NCI-H2227 (cell line): ENCODE measurements around the gene OR5H6.
"Not testable (repeated sequence)": the region's sequence is repeated elsewhere in the genome, so short reads cannot be mapped to it uniquely, and the experiment has no call there.

Experiments
- DNase-seq: peaks from one replicate; lab custom pipeline; 2025; ENCODE audit not compliant: unreplicated experiment; lab: John Stamatoyannopoulos, UW

The OR5H6 gene

DNA sequence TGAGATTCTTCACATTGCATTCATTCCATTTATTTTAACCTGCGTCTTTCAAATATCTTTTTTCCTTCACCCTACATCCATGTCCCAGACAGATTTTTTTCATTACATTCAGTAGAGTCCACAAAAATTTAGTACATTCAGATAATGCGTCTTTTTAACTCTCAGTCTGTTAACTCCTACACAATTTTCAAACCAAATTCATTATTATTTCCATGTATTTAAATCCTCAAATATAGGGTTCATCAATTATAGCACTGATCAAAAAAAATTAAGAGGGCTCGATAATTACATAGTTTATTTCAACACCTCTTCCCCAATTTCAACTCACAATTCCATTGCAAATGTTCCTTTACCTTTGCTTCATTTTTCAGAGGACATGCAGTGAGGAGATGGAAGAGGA is at the start of gene OR5H6:
TSS of gene OR5H6 (plus strand) at position 301 of the 400 bp plus-strand sequence. CDS start at position 390, 89 bp downstream.
- DNase-seq: no peak

DNA sequence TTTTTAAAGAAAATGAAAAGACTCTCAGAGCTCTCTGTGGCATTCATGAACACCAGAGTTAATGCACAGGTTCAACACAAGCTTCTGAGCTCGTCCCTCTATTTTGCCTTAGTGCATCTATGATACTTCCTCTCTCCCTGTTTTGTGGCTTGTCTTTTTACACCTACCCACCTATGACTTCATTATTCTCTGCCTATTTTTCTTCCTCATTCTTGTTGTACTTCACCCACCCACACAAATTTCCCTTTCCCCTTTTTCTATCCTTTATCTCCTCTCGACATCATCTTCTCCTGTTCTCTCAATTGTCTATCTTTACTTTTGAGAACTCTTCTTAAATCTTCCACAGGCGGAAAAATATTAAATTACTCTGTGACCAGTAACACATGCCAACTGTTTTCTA is 49.0 kb upstream of the OR5H6 start:
- no peak for DNase-seq

DNA sequence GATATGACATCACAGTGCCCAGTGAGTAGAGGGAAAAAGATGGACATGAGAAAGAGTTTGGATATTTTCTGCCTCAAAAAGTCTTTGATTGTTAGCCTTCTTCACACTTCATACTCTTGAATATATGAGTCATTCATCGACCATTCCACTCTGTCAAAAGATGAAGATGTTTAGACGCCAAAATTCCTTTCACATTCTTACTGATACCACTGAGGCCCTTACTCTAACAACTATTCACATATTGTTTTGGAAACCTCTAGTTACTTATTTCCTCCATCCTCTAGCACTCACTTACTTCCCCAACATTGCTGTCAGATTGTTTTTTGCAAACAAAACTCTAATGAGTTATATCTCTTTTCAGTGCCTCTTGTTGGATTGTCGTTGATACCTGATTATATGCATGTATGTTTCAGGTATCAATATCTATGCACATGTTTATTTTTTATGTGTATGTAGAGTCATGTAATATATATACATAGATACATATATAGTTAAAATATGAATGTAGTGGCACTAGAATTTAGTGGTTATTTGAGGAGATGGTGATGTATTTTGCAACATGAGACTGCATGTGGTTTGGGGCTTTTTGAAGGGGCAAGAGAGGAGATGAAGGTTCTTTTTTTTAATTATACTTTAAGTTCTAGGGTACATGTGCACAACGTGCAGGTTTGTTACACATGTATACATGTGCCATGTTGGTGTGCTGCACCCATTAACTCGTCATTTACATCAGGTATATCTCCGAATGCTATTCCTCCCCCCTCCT is 40.0 kb upstream of the OR5H6 start:
- no peak for DNase-seq

DNA sequence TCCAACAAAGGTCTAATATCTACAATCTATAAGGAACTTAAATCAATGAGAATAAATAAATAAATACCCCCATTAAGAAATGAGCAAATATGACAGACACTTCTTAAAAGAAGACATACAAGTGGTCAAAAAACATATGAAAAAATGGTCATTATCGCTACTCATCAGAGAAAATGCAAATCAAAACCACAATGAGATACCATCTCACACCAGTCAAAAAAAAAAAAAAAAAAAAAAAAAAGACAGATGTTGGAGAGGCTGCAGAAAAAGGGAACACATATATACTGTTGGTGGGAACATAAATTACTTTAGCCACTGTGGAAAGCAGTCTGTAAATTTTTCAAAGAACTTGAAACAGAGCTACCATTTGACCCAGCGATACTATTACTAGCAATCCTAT is 31.6 kb upstream of the OR5H6 start:
- DNase-seq: no peak

DNA sequence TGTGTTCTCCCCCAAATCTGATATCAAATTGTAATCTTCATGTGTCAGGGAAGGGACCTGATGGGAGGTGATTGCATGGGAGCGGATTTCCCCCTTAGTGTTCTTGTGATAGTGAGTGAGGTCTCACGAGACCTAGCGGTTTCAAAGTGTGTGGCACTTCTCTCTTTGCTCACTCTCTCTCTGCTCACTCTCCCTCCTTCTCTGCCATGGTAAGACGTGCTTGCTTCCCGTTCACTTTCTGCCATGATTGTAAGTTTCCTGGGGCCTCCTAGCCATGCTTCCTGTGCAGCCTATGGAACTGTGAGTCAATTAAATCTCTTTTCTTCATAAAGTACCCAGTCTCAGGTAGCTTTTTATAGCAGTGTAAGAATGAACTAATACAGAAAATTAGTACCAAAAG is 30.6 kb upstream of the OR5H6 start:
- no peak for DNase-seq

DNA sequence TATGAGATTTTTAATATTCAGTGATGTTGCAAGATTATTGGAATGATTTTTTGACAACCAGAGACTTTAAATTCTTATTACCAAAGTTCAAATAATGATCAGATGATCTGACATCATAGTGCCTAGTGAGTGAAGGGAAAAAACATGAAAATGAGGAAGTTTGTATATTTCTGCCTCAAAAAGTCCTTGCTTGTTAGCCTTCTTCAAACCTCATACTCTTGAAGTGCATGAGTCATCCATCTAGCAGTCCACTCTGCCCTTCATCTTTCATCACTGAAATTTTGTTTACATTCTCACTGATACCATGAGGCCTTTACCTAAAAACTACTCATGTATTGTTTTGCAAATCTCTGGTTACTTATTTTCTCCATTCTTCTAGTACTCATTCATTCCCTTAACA is 23.9 kb upstream of the OR5H6 start:
- DNase-seq: no peak

DNA sequence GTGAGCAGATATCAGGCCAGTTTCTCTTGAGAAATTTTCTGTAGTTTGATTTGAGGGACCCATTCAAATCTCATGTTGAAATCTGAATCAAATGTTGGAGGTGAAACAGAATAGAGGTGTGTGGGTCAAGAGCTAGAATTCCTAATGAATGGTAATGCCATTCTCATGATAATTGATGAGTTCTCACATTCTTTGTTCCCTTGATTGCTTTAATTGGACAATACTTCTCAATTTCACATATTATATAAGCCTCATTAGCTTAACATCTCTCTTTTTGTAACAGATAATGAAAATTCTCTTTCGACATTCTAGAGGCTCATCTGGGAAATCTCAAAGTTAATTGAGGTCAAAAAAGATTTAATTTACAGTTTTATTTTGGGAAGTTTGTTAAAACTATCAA is 21.9 kb upstream of the OR5H6 start:
- no peak for DNase-seq

DNA sequence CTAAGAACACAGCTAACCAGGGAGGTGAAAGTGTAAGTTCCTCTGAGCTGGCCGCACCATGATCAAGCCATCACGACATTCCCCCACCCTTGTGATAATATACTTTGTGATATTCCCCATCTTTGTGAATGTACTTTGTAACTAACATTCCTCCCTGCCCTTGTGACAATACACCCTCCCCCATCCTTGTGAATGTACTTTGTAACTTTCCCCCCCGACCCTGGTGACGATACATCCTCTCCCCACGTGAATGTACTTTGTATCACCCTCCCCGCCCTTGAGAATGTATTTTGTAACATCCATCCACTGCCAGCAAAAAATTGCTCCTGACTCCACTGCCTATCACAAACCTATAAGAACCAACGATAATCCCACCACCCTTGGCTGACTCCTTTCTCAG is 20.2 kb upstream of the OR5H6 start:
- no peak for DNase-seq

DNA sequence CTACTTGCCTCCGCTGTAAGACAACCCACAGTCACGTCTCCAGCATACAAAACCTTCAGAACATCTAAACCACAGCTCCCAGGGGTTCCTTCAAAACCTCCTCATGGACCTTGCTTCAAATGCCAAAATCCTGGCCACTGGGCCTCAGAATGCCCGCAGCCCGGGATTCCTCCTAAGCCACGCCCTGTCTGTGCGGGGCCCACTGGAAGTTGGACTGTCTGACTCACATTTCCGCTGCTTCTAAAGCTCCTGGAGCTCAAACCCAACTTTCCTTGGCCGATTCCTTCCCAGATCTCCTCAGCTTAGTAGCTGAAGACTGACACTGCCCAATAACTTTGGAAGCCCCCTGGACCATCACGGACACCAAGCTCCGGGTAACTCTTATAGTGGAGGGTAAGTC is 17.9 kb upstream of the OR5H6 start:
- DNase-seq: no peak

DNA sequence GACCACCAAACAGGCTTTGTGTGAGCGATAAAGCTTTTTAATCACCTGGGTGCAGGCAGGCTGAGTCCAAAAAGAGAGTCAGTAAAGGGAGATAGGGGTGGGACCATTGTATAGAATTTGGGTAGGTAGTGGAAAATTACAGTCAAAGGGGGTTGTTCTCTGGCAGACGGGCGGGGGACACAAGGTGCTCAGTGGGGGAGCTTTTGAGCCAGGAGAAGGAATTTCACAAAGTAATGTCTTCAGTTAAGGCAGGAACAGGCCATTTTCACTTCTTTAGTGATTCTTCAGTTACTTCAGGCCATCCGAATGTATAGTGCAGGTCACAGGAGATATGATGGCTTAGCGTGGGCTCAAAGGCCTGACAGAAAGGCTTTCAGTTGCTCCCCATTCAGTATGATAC is 8.0 kb upstream of the OR5H6 start:
- not testable (repeated sequence) for DNase-seq

DNA sequence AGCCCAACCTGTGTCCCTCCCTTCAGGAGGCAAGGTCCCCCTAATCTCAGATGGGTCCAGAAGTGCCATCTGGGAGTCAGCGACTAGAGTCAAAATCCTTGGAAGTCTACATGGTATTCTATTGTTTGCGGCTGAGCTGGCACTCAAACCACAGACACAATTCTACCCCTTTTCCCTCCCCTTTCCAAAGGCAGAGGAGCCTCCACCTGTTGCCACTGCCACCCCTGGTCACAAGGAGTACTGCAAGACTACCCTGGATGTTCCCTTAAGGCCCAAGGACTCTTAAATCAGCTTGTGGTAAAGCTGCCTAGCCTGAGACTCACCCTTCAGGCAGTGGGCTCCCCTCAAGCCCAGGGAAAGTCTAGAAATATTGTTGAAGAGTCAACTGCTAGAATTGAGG is 4.3 kb upstream of the OR5H6 start:
- DNase-seq: no peak

DNA sequence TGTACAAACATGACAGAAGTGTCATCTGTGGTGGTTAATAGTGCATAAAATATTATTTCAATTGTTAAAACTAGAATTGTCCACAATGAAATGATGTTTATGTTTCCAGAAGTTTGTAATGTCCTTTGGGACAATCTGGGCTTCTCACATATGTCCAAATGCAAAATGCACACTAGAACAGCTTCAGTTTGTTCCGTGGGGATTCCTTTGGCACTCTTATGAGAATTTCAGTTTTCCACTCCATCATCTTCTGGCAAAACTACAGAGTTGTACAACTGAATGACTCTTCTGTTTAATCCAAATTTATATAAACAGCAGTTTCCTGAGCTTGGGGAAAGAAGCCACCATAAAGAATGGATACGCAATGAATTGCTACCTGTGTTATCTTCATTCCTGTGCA is 2.0 kb upstream of the OR5H6 start:
- no peak for DNase-seq

DNA sequence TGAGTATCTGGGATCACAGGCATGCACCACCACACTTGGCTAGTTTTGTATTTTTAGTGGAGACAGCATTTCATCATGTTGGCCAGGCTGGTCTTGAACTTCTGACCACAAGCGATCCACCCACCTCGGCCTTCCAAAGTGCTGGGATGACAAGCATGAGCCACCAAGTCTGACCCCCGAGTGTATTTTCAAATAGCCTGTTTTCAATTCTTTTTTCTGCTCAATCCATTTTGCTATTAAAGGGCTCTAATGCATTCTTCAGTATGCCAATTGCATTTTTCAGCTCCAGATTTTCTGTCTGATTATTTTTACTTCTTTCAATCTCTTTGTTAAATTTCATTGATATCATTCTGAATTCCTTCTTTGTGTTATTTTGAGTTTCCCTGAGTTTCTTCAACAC is 5.8 kb downstream of the OR5H6 start:
- DNase-seq: no peak

DNA sequence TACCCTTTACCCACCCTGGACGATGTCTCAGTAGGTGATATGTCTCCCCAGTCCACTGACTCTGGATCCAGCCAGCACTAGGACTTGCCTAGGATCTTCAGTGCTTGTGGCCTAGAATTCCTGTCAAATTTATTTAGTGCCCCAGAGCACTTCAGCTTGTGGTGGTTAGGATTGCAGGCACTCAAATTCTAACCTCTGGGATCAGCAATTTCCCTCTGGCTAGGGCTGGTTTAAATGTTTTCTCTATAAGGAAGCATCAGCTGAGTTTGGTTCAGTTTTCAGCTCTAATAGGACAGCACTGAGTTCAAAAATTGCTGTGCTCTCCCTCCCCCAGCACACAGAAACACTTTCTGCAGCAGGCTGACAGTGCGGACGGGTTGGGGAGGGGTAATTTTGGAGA is 8.1 kb downstream of the OR5H6 start:
- no peak for DNase-seq

DNA sequence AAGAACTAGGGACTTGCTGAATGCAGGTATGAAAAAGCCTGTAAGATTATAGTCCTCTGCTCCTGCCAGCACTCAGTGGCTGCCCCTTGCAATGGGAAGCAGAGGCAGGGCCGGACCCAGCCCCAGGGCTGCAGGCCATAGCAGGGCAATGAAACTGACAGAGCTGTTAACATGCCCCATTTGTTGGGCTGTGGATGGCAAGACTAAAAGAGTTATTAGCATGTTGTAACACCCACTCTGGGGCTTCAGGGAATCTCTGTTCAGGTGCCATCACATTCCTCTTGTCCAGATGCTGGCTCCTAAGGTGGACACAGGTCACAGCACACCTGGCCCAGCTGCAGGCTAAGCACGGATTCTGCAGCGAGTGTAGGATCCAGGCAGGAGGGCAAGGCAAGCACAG is 10.9 kb downstream of the OR5H6 start:
- DNase-seq: no peak

DNA sequence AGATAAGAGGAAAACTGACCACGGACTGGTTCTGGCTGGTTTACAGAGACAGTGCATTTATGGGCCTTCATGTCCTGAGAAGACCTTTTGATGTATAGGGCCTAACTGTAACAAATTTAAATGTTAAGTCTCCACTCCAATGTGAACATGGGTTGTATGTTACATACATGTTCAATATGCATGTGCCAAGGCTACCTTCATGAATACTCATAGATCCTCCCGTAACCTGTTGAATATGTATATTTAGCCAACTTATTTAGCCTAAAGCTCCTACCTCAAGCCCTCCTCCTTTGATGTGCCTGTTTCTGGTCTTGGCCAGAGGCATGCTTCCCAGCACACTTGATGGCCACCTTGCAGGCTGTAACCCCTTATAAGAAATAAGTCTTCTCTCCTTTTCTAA is 18.2 kb downstream of the OR5H6 start, which contains the start of gene OR5H2:
TSS of gene OR5H2 (plus strand) at position 301 of the 400 bp plus-strand sequence. CDS start 398 bp downstream, outside the sequence.
- no peak for DNase-seq

DNA sequence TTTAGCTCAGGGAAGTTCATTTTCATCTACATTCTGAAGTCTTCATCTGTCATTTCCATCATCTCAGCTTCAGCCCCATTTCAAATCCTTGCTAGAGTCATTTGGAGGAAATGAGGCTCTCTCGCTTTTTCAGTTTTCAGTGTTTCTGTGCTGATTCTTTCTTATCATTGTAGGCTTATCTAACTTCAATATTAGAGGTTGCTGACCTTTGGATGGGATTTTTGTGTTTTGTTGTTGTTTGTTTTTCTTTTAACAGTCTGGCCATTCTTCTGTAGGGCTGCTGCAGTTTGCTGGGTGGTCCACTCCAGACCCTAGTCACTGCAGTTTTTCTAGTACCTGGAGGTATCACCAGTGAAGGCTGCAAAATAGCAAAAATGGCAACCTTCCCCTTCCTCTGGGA is 26.9 kb downstream of the OR5H6 start:
- DNase-seq: no peak

DNA sequence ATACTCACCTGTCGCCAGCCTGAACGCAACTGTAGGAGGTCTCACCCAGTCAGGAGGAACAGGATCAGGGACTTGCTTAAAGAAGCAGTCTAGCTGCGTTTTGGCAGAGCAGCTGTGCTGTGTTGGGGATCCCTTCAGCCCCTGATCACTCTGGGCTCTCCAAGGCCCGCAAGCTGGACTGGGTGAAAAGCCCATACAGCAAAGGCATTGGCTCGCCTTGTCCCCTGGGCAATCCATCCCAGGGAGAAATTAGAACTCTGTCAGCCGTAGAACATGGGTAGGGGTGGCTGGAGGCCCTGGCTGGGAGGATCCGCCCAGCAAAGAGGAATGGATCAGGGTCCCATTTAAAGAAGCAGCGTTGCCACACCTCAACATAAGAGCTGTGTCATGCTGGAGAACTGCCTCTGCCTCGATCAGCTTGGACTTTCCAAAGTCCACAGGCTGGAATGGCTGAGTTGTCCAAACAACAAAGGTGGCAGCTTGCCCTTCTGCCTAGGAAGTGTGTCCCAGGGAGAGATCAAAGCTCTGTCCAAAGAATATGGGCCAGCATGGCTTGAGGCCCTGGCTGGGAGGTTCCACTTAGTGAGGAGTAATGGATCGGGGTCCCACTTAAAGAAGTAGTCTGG is 27.4 kb downstream of the OR5H6 start:
- no peak for DNase-seq
